HG03571 (cell line): Measurements from ENCODE around the gene PSMD14.

Experiments used
- ATAC-seq: cut with Tn5 transposase; IDR thresholded peaks from one replicate; pipeline ENCODE4 v1.9.1; 2021; ENCODE audit not compliant: unreplicated experiment

Gene PSMD14

GRCh38 chr2:161381546-161381945, 73.3 kb downstream of the PSMD14 start:
- no peak for ATAC-seq

- ATAC-seq = no peak
Observed at GRCh38 chr2:161382747-161383146, 74.5 kb downstream of the PSMD14 start.

GRCh38 chr2:161384864-161385263, 76.6 kb downstream of the PSMD14 start:
- ATAC-seq = peak; percentile 70

GRCh38 chr2:161386228-161386824, 78.1 kb downstream of the PSMD14 start:
- peak; percentile 68 for ATAC-seq

- ATAC-seq = no peak
Observed at GRCh38 chr2:161388146-161388779, 80.0 kb downstream of the PSMD14 start.

GRCh38 chr2:161391737-161392506, 83.7 kb downstream of the PSMD14 start:
- no peak for ATAC-seq

GRCh38 chr2:161400076-161400475, 91.9 kb downstream of the PSMD14 start:
- ATAC-seq = no peak

GRCh38 chr2:161402297-161402696, 94.1 kb downstream of the PSMD14 start:
- ATAC-seq = no peak

GRCh38 chr2:161406316-161406715, 98.1 kb downstream of the PSMD14 start:
- no peak for ATAC-seq

GRCh38 chr2:161407597-161407996, 99.4 kb downstream of the PSMD14 start:
- ATAC-seq = no peak

GRCh38 chr2:161409308-161409907, 101.2 kb downstream of the PSMD14 start:
- no peak for ATAC-seq

GRCh38 chr2:161412346-161412745, 104.1 kb downstream of the PSMD14 start:
- no peak for ATAC-seq

- ATAC-seq = peak; percentile 34
Observed at GRCh38 chr2:161414042-161415033, 106.1 kb downstream of the PSMD14 start.

- peak; percentile 25 for ATAC-seq
Observed at GRCh38 chr2:161415034-161415986, 107.1 kb downstream of the PSMD14 start.

- no peak for ATAC-seq
Observed at GRCh38 chr2:161415987-161416707, 107.9 kb downstream of the PSMD14 start, which contains the start of gene TBR1. Gene TBR1 (plus strand): TSS chr2:161416297. CDS start chr2:161416411, 114 bp downstream.

GRCh38 chr2:161416708-161417437, 108.6 kb downstream of the PSMD14 start:
- ATAC-seq = no peak

- ATAC-seq = no peak
Observed at GRCh38 chr2:161417438-161418274, 109.4 kb downstream of the PSMD14 start.
